Activated CD8-positive, alpha-beta memory T cell treated with anti-CD3 and anti-CD28 coated beads for 4 hours (primary cell): Measurements from ENCODE around the gene FAM163A.
"Not testable (repeated sequence)": the region's sequence is repeated elsewhere in the genome, so short reads cannot be mapped to it uniquely, and the experiment has no call there.

ENCODE experiments used
- DNase-seq, 2 donors: peaks; one replicate each; pipeline ENCODE4 v3.0.0-alpha.2; 2020; ENCODE audit warnings: low read depth in 2 of 2

Gene FAM163A

DNA sequence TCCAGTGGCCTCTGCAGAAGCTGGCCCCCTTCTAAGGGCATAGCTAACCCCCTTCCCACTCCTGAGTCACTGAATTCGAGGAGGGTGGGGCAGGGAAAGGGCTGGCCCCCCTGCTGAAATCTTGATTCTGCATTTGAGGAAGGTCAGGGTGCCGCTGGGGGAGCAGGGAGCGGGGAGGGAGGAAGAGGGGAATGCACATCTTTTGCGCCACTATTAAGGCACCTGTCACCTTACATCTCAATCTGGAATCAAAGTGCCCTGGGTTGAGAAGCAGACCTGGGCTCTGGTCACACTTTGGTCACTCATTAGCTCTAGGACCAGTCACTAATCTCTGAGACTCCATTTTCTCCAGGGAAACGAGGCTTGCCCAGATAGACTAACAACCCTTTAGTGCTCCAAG is 72.5 kb downstream of the FAM163A start:
- no peak for DNase-seq

DNA sequence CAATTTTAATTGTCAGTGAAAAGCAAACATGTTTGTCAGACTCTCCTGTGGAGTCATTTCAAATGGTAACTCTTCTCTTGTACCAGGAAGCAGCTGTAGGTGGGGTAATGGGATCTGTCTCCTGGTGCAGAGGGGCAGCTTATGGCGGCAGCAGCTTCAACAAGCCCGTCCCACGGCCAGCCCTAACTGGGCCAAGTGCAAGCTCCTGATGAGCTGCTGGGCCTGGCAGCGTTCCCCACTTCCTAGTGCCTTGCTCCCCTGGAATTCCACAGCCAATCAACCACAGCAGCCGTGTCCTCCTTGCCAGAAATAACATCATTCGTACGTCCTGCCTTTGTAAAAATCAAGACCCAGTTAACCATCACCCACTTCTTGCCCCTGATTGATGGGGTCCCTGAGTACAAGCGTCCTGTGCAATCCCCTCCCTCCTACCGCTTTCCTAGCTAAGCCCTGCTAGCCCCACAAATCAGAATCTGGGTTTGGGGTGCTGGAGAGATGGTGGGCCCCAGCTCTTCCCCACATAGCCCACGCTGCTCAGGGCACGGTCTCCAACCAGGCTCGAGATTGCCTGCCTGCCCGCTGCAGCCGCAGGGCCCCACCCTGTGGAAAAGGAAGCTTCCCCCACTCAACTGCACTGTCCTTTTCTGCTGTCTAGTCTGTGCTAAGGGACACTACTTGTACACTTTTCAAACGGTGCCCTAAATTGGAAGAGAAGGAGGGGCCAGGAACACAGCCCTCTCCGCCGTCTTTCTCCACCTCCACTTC is 73.3 kb downstream of the FAM163A start:
- no peak for DNase-seq

DNA sequence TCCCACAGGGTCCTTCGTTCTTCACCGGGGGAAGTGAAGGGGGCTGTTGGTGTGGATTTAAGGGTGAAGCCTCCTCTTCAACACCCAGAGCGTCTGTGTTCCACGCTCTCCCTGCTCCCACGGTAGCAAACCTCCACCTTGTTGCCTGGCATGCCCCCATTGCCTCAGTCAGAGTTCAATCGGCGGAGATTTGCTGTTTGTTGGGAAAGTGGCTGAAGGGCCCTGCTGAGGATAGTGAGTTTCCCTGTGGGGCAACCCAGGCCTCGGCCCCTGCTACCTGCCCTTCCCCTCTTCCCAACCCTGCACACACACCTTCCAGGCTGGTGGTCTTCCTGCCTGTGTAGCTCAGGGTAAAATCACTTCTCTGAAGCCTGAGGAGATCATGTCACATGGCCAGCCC is 74.0 kb downstream of the FAM163A start:
- DNase-seq, result no peak

DNA sequence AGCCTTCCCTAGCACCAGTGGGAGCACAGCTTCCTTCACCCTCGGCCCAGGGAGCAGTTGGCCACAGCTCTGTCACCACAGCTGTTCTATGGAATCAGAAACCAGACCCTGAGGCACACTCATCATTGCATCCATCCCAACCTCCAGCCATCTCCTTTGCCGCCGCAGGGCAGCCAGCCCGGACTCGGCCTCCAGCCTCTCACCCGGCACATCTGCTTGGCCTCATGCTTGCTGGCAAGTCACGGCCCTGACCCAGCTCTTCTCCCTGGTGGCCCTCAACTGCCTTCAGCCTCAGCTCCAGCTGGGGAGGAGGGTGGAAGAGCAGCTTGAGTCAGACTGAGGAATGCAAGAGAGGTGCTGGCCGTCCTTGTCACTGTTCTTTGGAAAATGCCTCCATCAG is 74.7 kb downstream of the FAM163A start:
- DNase-seq, result no peak

DNA sequence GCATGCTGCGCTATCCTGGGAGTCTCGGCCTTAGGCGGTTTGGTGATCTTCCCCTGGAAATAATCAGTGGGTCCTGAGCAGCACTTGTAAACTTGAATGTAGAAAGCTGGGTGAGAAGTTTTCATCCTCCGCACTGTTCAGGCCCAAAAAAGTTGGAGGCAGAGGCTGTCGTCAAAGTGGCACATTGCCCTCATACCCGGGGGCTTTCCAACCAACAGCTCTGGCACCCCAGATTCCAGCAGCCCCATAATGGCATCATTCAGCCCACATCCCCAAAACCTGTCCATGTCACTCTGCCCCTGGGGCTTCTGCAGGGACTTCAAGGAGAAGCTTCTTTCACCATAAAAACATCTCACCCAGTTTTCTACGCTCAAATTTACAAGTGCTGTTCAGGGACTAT is 75.2 kb downstream of the FAM163A start:
- DNase-seq, result no peak

DNA sequence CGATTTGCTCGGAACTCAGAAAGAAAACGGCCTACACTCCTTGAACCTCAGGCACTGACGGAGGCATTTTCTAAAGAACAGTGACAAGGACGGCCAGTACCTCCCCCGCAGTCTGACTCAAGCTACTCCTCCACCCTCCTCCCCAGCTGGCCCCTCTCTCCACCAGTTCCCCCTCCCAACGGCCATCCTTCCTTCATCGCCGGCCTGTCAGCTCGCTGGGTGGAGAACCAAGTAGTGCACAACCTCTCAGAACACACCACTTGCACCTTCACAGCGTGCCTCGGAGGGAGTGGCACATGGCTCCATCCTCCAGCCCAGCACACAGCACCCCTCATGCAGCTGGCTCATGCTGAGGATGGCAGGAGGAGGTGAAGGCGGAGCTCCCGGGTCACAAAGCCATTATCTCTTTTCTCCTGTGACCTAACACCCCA is 75.7 kb downstream of the FAM163A start:
- DNase-seq, result no peak

DNA sequence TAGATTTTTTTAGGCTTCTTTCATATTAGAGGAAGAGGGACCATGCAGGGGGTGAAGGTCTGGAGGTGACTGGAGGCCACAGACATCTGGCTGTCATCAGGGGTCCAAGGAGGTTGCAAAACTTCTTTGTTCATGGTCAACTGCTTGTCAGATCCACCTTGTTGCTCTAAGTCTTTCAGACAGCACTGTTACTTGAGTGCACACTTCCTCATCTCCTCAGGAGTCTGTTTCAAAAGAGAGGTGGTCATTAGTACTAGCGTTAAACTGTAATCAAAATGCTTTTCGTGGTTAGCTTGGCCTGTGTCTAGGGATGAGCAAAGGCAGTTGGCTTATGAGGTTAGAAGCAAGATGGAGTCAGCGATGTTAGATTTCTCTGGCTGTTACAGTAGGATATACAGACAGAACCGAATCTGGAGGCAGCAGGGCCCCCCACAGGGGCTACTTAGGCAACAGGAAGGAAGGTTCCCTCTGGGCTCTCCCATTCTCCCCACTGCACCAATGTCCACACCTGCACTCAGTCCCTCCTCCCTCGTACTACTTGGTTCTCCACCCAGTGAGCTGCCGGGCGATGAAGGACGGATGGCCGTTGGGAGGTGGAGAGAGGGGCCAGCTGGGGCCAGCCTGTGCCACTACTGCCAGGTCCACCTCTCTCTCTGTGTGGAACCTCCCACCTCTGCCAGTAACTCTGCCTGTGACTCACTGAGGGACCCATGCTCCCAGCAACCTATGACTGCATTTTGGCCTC is 77.3 kb downstream of the FAM163A start:
- no peak for DNase-seq

DNA sequence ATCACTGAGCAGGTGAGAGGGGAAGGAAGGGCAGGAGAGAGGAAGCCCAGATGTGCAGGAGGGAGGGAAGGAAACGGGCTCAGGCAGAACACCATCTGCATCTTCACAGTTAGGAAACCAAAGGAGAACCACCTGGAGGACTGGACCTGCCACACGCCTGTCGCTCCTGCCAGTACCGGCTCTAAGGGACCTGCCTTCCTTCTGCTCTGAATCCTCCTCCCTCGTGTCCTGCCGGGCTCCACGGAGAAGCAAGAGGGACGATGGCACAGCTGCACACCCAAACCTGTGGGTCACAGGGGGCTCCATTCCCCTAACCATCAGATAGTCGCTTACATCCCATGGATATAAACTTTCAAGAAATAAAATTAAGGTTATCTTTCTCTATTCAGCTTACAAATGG is 78.4 kb downstream of the FAM163A start:
- no peak for DNase-seq

DNA sequence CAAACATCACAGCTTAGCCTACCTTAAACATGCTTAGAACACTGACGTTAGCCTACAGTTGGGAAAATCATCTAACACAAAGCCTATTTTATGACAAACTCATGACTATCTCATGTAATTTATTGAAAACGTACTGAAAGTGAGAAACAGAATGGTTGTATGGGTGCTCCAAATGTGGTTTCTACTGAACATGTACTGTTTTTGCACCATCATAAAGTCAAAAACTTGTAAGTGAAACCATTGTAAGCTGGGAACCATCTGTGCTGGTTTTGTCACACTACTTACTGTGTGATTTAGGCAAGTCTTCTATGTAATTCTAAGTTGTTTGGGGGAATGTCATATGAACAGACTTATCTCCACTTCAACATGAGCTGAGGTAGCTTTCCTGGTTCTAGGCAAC is 79.0 kb downstream of the FAM163A start:
- DNase-seq, result no peak

DNA sequence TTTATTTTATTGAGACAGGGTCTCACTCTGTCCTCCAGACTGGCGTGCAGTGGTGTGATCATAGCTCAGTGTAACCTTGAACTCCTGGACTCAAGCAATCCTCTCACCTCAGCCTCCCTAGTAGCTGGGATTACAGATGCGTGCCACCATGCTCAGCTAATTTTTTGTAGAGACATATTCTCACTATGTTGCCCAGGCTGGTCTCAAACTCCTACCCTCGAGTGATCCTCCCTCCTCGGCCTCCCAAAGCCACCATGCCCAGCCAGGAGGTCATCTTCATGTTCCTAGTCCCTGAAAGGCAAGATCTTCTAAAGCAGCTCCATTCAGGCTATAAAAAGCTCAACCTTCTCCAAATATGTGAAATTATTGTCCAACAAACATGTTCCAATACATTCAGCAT is 80.6 kb downstream of the FAM163A start:
- DNase-seq, result no peak

DNA sequence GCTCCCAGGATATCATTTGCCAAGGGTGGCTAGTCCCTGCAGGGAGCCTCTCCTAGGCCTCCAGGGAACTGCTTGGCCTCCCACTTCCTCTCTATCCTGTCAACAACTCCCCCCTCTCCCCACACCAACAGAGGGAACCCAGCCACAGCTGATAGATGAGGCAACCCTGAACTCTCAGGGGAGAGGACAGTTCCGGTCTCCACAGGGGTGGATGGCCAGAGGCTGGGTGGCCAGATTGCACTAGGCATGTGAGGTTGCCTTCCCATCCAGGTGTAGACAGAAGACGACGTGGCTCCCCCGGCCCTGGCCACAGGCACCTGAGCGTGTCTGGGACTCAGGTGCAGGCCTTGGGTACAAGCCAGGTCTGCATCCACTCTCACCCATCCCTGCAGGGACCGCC is 81.2 kb downstream of the FAM163A start:
- DNase-seq, result no peak

DNA sequence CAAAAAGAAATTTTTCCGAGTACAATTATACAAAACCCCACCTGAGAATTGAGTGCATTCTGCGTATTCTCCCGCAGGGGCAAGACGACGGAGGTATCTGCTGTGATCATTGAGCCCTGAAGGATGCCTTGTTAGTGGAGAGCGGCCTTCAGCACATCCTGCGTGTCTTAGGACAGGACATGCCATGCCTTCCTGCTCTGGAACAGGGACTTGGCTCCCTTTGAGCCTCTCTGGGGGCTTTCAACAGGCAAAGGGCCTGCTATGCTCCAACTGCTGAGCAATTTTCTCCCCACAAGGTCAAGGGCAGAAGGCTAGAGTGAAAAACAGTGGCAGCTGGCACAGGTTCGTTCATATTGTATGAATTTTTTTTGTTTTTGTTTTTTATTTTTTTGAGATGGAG is 82.1 kb downstream of the FAM163A start:
- DNase-seq, result no peak

DNA sequence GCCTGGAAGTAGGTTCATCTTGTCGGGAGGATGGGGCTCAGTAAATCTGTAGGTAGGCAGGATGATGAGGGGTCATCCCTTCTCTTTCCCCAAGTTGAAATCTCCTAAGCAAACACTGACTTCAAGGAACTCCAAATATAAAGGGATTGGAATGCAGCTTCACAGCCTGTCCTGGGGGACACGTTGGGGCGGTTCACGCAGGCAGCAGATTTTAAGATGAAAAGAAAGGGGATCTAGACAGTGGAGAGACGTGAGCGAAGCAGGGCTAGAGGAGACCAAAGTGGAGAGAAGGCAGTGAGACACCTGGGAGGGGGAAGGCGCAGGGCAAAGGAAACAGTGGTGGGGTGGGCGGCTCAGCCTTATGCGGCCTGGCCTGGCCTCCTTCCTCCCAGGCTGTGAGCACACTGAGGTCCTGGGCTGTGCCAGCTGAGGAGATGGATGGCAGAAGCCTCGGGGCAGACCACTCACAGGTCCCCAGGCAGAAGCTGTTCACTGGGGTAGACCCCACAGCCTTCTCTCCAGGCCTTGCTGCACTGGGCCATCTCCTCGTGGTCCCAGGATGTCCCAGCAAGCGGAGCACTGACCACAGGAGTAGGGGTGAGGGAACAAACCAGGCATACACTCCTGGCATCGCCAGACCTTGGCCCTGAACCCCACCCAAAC is 82.8 kb downstream of the FAM163A start:
- no peak for DNase-seq

DNA sequence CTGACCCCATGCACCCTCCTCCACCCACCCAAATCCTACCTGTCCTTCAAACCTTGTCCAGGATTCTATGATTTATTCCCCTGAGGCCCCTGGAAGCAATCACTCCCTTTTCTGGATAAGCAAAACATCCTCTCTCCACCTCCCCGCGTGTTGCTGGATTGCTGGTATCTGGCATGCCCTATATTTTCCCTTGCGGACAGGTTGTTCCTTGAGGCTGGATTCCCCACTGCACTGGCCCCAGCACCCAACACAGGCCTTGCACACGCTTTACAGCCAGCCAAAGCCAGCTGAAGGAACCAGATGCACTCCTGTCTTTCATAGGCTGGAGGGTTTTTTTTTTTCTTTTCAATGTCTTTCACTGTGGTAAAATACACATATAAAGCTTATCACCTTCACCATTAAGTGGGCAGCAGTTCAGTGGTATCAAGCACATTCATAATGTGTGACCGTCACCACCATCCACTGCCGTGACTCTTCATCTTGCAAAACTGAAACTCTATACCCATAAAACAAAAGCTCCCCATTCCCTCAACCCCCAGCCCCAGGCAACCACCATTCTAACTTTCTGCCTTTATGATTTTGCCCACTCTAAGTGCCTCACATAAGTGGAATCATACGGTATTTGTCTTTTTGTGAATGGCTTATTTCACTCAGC is 83.7 kb downstream of the FAM163A start:
- DNase-seq, result no peak

DNA sequence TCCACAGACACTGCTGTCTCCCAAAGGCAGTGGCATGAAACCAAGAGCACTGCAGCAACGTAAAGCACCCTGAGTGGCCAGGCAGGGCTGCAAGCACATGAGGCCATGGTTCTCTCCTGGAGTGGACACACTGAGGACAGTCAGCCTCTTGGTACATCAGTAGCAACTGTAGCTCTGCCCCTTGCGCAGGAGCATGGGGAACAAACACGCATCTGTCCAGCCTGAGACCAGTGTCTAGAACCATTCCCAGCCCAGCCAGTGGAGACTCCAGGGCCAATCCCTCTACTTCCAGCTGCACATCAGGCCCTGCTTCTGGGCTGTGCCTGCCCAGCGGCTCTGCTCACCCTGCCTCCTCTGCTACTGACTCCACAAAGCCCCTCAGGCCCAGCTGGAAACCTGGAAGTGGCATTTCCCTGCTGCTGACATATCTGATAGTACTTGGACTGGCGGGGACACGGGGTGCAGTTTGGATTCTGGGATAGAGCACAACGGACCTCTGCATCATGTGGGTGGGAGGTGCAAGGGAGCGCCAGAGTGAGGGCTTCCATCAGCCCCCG is 85.5 kb downstream of the FAM163A start:
- DNase-seq, result no peak

DNA sequence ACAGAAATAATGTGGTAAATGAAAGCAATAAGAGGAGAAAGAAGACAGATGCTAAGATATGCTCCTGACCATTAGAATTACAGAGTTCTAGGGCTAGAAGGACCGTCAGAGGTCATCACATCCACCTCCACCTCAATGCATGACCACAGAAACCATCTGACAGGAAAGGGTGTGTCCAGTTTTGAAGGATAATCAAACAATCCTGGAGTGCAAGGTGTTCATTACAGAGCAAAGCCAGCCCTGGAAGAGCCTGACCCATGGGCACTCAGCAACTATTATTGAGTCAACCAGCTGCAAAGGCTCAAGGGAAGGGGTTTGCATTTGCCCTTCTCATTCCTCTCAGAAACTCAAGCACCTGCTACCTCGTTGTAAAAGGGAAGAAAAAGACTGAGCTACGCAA is 88.1 kb downstream of the FAM163A start:
- no peak for DNase-seq

DNA sequence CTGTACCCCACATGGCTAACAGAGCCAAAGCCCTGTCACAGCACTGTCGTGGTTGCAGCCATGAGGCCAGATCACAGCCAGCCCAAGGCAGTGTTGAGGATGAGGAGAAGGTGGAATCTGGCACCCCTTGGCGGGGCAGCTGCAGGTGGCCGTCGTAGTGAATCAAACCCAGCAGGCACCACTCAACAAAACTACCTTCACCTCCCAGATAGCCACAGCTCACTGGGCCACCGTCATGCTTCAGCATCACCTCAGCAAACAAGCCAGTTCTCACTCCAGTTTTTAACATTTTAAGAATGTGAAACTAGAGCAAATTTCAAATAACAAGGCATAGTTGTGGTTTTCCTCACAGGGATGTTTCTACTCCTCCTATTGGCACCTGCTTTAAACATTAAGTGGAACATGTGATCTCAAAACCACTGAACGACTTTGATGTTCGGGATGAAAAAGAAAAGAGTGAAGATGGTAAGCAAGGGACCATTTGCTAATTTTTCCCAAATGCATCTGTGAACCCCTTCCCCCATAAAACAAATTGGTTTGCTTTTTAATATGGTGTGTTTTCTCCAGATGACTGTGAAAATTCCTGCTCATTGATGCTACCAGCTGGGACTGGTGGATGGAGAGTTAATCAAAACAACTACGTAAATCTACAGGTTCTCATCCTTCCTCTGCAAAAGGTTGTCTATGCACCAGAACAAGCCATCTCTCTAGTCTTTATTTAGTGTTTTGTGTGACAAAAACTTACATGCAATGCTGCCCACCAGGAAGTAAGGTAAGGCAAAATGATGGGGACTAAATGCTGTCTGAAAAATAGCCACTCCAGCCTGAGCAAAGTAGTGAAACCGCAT is 89.0 kb downstream of the FAM163A start:
- no peak for DNase-seq

DNA sequence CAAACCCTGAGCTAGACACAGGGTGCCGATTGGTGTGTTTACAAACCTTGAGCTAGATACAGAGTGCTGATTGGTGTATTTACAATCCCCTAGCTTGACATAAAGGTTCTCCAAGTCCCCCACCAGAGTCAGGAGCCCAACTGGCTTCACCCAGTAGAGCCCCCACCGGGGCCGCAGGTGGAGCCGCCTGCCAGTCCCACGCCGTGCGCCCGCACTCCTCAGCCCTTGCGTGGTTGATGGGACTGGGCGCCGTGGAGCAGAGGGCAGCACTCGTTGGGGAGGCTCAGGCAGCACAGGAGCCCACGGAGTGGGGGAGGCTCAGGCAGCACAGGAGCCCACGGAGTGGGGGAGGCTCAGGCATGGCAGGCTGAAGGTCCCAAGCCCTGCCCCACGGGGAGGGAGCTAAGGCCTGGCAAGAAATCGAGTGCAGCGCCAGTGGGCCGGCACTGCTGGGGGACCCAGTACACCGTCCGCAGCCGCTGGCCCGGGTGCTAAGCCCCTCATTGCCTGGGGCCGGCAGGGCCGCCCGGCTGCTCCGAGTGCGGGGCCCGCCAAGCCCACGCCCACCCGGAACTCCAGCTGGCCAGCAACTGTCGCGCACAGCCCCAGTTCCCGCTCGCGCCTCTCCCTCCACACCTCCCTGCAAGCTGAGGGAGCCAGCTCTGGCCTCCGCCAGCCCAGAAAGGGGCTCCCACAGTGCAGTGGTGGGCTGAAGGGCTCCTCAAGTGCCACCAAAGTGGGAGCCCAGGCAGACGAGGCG is 93.8 kb downstream of the FAM163A start:
- not testable (repeated sequence) for DNase-seq

DNA sequence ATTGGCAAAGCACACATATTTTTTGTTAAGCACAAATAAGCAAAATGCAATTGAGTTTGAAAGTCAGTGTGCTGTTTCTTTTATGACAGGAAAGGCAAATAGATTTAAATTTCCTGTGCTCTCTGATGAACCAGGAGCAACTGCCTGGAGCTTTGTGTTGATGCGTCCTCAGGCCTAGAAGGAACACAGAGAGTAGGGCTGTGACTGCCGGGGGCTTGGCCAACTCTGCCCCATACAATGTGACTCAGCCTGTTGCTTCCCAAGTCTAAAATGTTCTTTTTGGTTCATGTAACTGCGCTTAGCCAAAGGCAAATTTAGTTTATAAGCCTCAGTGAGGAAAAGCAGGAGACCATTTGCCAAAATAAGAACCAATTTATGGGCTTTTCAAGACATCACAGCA is 97.0 kb downstream of the FAM163A start:
- no peak for DNase-seq

DNA sequence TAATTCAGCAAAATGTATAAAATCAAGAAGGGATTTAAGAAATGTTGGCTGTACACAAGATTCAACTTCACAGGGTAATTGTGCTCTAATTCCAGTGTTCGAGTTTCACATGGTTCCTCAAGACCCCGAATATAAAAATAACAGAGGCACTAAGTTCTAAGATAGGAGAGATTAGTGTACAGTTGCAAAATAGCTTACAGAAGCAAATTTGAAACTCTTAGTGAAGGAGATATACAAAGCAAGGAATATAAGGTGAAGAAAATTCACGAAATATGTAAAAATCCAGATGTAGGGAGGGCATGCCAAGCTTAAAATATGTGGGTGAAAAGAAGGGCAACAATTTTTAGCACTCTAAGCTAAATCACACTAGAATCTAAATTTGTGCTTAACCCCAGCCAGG is 105.1 kb downstream of the FAM163A start:
- no peak for DNase-seq
